GM12878 (cell line): ENCODE data around the gene SLC6A17. TPM values are rescaled to one million over a fixed set of nuclear protein-coding genes. Genes with fewer than 3 reads are reported as not detected.
A peak's percentile ranks its signal among the peaks of the same experiment; 100 is the strongest.

Source experiments
- ATAC-seq: fragments of 200-7000 bp; cut with Tn5 transposase; 3 replicates; pipeline ENCODE4 v1.9.1; 2020; ENCODE audit warnings: mild to moderate bottlenecking, moderate library complexity
- BruUV-seq: library from RNA; stranded (reverse); fragments of 400-500 nt; replicated peaks from 2 replicates; lab custom pipeline; 2021; lab: Mats Ljungman, UMichigan
- CTCF ChIA-PET: fragments of 300-600 bp; sonication (Branson Sonifier 250); formaldehyde crosslinking; extraction: SDS; loops from one replicate; lab custom pipeline; 2021; ENCODE audit warnings: inconsistent platforms; lab: Yijun Ruan, JAX
- POLR2A ChIA-PET: fragments of 350-600 bp; formaldehyde crosslinking; extraction: SDS; loops from one replicate; lab custom pipeline; 2021; ENCODE audit warnings: inconsistent platforms; lab: Charles Lee
- RAD21 ChIA-PET: fragments of 300-600 bp; sonication (Branson Sonifier 250); formaldehyde crosslinking; loops from one replicate; lab custom pipeline; 2023; ENCODE audit warnings: antibody characterized with exemption; ENCODE audit not compliant: unreplicated experiment; lab: Charles Lee
- SMC1A ChIA-PET: fragments of 300-600 bp; sonication (Branson Sonifier 250); formaldehyde crosslinking; loops from one replicate; lab custom pipeline; 2023; ENCODE audit not compliant: unreplicated experiment, uncharacterized antibody; lab: Charles Lee
- DNase-seq: peaks from one replicate; pipeline ENCODE4 v3.0.0-alpha.2; 2011; ENCODE audit warnings: low read depth, low spot score
- FAIRE-seq: peaks from 3 replicates; lab custom pipeline; 2011; peaks lifted over from hg19 to GRCh38; lab: Jason Lieb, UNC
- H2AFZ ChIP-seq: 2 replicates; pipeline ENCODE4 v1.6.0; 2011; ENCODE audit warnings: low read depth, low read length, control low read depth; ENCODE audit not compliant: control insufficient read depth
- H3K27ac ChIP-seq: 2 replicates; pipeline ENCODE4 v1.5.1; 2011; ENCODE audit warnings: control low read depth; ENCODE audit not compliant: control insufficient read depth, insufficient read depth
- H3K27me3 ChIP-seq, 2 experiments: replicated peaks in 1 of 2; 2 replicates each; pipeline versions ENCODE4 v1.6.0 to v1.6.1; 2011; ENCODE audit warnings: low read length in 1 of 2; ENCODE audit not compliant: control insufficient read depth in 2 of 2, insufficient read depth in 2 of 2
- H3K36me3 ChIP-seq, 2 experiments: 2 replicates each; pipeline ENCODE4 v1.5.1; 2011; ENCODE audit warnings: low read length in 1 of 2; ENCODE audit not compliant: control insufficient read depth in 2 of 2, insufficient read depth in 2 of 2
- H3K4me1 ChIP-seq: 2 replicates; pipeline ENCODE4 v1.6.1; 2011; ENCODE audit warnings: mild to moderate bottlenecking, low read length, moderate library complexity, mixed read lengths; ENCODE audit not compliant: control insufficient read depth, insufficient read depth
- H3K4me2 ChIP-seq: 2 replicates; pipeline ENCODE4 v1.6.0; 2011; ENCODE audit warnings: control low read depth; ENCODE audit not compliant: control insufficient read depth, insufficient read depth
- H3K4me3 ChIP-seq: fragments of 200-600 bp; sonication (generic); 2 replicates; pipeline ENCODE4 v1.5.1; 2016
- H3K79me2 ChIP-seq: 2 replicates; pipeline ENCODE4 v1.6.0; 2011; ENCODE audit warnings: low read length; ENCODE audit not compliant: control insufficient read depth, insufficient read depth
- H3K9ac ChIP-seq: 2 replicates; pipeline ENCODE4 v1.8.0; 2011; ENCODE audit warnings: low read length, control low read depth, mixed read lengths; ENCODE audit not compliant: control insufficient read depth, insufficient read depth
- H3K9me3 ChIP-seq: replicated peaks from 3 replicates; pipeline ENCODE4 v1.5.1; 2011; ENCODE audit warnings: mild to moderate bottlenecking, low read length; ENCODE audit not compliant: control insufficient read depth, insufficient read depth
- H4K20me1 ChIP-seq: 2 replicates; pipeline ENCODE4 v1.6.0; 2011; ENCODE audit not compliant: control insufficient read depth, insufficient read depth
- BCLAF1 ChIP-seq: fragments of 450-650 bp; IDR thresholded peaks from 2 replicates; pipeline ENCODE4 v1.6.1; 2017; ENCODE audit warnings: antibody characterized with exemption, mild to moderate bottlenecking, moderate library complexity
- ETV6 ChIP-seq, 2 experiments: fragments of 450-650 bp in 1 of 2; IDR thresholded peaks in 1 of 2; conservative IDR thresholded peaks in 1 of 2; 2 replicates each; pipeline ENCODE4 v1.6.1; 2014; ENCODE audit warnings: antibody characterized with exemption in 1 of 2, borderline replicate concordance in 1 of 2, low read depth in 1 of 2, mild to moderate bottlenecking in 1 of 2, moderate library complexity in 1 of 2
- HCFC1 ChIP-seq: fragments of 150-350 bp; IDR thresholded peaks from 2 replicates; pipeline ENCODE4 v1.6.1; 2014; ENCODE audit warnings: low read length
- SIN3A ChIP-seq: IDR thresholded peaks from 2 replicates; pipeline ENCODE4 v1.6.1; 2012; ENCODE audit warnings: low read depth, low read length, improper control_type of control experiment
- TCF7 ChIP-seq: IDR thresholded peaks from 2 replicates; pipeline ENCODE4 v1.6.1; 2014; ENCODE audit warnings: antibody characterized with exemption, borderline replicate concordance
- ZZZ3 ChIP-seq: IDR thresholded peaks from 2 replicates; pipeline ENCODE4 v1.6.1; 2011; ENCODE audit warnings: low read depth; ENCODE audit not compliant: control insufficient read depth, insufficient read length
- WGBS: methylation state at CpG from one replicate; pipeline ENCODE4 v1.1.6; 2016; ENCODE audit warnings: low lambda C conversion rate; ENCODE audit not compliant: insufficient replicate concordance, insufficient coverage; ENCODE audit errors: missing lambda C conversion rate; 5-methylcytosine and 5-hydroxymethylcytosine counted together
- in situ Hi-C: fragments of 300-500 bp; cut with MboI; formaldehyde crosslinking; loops from 9 replicates; pipeline ENCODE4 v1.14.3; 2018; ENCODE audit warnings: mixed read lengths
- intact Hi-C: fragments of 100-400 bp; cut with micrococcal nuclease; formaldehyde crosslinking; loops from one replicate; pipeline ENCODE4 v1.14.2; 2022; ENCODE audit not compliant: unreplicated experiment
- polyA plus RNA-seq, 11 experiments: library from polyadenylated mRNA; depleted of rRNA in 4 of 11; unstranded in 6 of 11; stranded (reverse) in 5 of 11; fragments of >200 nt; fragmentation: Nextera tagmentation in 4 of 11; fragmentation: Illumina TruSeq in 1 of 11; extraction: Ambion mirVana in 4 of 11; extraction: Trizol in 1 of 11; gene quantifications; 1 replicate in 1 of 11; 2 replicates in 10 of 11; pipeline versions ENCODE4 v1.2.1 to v1.2.3, GENCODE V29; 2011 to 2016; ENCODE audit warnings: inconsistent platforms in 2 of 11, missing spikeins in 2 of 11, low read depth in 1 of 11
- total RNA-seq, 4 experiments: library from RNA; depleted of rRNA in 3 of 4; stranded (reverse); fragments of >200 nt in 3 of 4; fragmentation: Illumina TruSeq in 1 of 4; extraction: Trizol in 1 of 4; gene quantifications; 2 replicates each; pipeline versions ENCODE4 v1.2.1 to v1.2.3, GENCODE V29; 2013 to 2021
- TF ChIP-seq, protein P1 (sequence below): fragments of 450-650 bp; IDR thresholded peaks from 2 replicates; pipeline ENCODE4 v1.6.1; 2017; ENCODE audit warnings: mild to moderate bottlenecking, moderate library complexity
- TF ChIP-seq, protein P2 (sequence below): fragments of 450-650 bp; formaldehyde crosslinking; IDR thresholded peaks from 2 replicates; pipeline ENCODE4 v1.5.0; 2022; ENCODE audit warnings: mild to moderate bottlenecking, missing genetic modification characterization
- TF ChIP-seq, protein P3 (sequence below): IDR thresholded peaks from 2 replicates; pipeline ENCODE4 v1.6.1; 2012; ENCODE audit warnings: low read depth, low read length, improper control_type of control experiment

SLC6A17 gene
- total and polyA plus RNA-seq, 10 of the 15 experiments (the other 5 are each of a cell fraction or from before 2014, with no cell fraction given) = not detected

DNA sequence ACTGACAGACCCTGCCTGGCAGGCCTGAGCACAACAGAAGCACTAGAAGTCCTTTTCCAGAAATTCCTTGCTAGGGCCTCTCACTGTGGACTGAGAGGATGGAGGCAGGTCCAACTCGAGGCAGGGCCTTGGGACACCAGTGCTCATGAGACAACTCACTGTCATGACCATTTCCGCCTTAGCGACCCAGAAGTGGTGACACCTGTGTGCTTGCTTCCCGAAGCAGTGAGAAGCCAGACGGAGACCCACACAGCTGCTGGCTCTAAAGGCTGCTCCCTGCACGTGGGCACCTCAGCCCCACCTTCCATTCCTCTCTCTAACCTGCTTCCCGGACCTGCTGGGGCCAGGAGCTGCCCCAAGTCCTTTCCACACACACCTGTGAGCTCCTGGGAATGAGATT, 92.9 kb downstream of the SLC6A17 start:
- Histone ChIP-seq H3K4me3 (no peak overlapping the region), H2AFZ (peak overlapping the region; percentile 62), H3K36me3 (no peaks in the 10 kb centered on the region), H3K27ac (no peak overlapping the region), H3K9me3 (no peaks in the 10 kb centered on the region), H4K20me1 (no peaks in the 10 kb centered on the region), H3K79me2 (no peaks in the 10 kb centered on the region), H3K4me2 (peak overlapping the region; percentile 6; the same call in 1 of the 2 replicates), H3K27me3 (no peaks in the 10 kb centered on the region; a peak in 1 of 4 replicates), H3K4me1 (peaks cover 16% of the 10 kb centered on the region; the same call in 1 of the 2 replicates), H3K9ac (no peak overlapping the region)
- ChIA-PET RAD21 (interaction anchor here (2.3 to 3.6 kb wide), 3 partner anchors 35 to 43 kb away, joined by 8 to 21 read pairs (median 10); partner anchors contain the start of gene KCNC4), POLR2A (interaction anchor here (1.1 kb wide), 1 partner anchor 35 kb away, joined by 7 read pairs; no protein-coding TSS in a partner anchor), SMC1A (interaction anchor here (0.6 to 1.8 kb wide), 6 partner anchors 9 to 681 kb away, joined by 3 to 12 read pairs (median 4); no protein-coding TSS in a partner anchor), CTCF (interaction anchor here (3.1 to 9.7 kb wide), 2 partner anchors 35 to 70 kb away, joined by 12 to 58 read pairs; no protein-coding TSS in a partner anchor)
- BruUV-seq = no TSS peak
- WGBS = 45% methylated on average over 7 of the region's 7 CpGs
- intact Hi-C loops (no loop called here), in situ Hi-C loops (no loop called here)
- no peak for FAIRE-seq
- DNase-seq = no peak
- TF ChIP-seq ETV6 (conservative IDR thresholded peaks at IDR 0.05 in 1 of 2, IDR thresholded peaks at IDR 0.05 in 1 of 2; ENCODE audit: borderline replicate concordance in 1 of 2, low read depth in 1 of 2) (no peak), ZZZ3 (no peak), BCLAF1 (no peak), SIN3A (no peak), TCF7 (no peak), HCFC1 (no peak)
- TF ChIP-seq, protein P1, sequence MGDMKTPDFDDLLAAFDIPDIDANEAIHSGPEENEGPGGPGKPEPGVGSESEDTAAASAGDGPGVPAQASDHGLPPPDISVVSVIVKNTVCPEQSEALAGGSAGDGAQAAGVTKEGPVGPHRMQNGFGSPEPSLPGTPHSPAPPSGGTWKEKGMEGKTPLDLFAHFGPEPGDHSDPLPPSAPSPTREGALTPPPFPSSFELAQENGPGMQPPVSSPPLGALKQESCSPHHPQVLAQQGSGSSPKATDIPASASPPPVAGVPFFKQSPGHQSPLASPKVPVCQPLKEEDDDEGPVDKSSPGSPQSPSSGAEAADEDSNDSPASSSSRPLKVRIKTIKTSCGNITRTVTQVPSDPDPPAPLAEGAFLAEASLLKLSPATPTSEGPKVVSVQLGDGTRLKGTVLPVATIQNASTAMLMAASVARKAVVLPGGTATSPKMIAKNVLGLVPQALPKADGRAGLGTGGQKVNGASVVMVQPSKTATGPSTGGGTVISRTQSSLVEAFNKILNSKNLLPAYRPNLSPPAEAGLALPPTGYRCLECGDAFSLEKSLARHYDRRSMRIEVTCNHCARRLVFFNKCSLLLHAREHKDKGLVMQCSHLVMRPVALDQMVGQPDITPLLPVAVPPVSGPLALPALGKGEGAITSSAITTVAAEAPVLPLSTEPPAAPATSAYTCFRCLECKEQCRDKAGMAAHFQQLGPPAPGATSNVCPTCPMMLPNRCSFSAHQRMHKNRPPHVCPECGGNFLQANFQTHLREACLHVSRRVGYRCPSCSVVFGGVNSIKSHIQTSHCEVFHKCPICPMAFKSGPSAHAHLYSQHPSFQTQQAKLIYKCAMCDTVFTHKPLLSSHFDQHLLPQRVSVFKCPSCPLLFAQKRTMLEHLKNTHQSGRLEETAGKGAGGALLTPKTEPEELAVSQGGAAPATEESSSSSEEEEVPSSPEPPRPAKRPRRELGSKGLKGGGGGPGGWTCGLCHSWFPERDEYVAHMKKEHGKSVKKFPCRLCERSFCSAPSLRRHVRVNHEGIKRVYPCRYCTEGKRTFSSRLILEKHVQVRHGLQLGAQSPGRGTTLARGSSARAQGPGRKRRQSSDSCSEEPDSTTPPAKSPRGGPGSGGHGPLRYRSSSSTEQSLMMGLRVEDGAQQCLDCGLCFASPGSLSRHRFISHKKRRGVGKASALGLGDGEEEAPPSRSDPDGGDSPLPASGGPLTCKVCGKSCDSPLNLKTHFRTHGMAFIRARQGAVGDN = peak; percentile 12; the same call in 1 of the 2 replicates
- TF ChIP-seq, protein P2, sequence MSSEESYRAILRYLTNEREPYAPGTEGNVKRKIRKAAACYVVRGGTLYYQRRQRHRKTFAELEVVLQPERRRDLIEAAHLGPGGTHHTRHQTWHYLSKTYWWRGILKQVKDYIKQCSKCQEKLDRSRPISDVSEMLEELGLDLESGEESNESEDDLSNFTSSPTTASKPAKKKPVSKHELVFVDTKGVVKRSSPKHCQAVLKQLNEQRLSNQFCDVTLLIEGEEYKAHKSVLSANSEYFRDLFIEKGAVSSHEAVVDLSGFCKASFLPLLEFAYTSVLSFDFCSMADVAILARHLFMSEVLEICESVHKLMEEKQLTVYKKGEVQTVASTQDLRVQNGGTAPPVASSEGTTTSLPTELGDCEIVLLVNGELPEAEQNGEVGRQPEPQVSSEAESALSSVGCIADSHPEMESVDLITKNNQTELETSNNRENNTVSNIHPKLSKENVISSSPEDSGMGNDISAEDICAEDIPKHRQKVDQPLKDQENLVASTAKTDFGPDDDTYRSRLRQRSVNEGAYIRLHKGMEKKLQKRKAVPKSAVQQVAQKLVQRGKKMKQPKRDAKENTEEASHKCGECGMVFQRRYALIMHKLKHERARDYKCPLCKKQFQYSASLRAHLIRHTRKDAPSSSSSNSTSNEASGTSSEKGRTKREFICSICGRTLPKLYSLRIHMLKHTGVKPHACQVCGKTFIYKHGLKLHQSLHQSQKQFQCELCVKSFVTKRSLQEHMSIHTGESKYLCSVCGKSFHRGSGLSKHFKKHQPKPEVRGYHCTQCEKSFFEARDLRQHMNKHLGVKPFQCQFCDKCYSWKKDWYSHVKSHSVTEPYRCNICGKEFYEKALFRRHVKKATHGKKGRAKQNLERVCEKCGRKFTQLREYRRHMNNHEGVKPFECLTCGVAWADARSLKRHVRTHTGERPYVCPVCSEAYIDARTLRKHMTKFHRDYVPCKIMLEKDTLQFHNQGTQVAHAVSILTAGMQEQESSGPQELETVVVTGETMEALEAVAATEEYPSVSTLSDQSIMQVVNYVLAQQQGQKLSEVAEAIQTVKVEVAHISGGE (CRISPR knock-in tag) = no peak
- TF ChIP-seq, protein P3, sequence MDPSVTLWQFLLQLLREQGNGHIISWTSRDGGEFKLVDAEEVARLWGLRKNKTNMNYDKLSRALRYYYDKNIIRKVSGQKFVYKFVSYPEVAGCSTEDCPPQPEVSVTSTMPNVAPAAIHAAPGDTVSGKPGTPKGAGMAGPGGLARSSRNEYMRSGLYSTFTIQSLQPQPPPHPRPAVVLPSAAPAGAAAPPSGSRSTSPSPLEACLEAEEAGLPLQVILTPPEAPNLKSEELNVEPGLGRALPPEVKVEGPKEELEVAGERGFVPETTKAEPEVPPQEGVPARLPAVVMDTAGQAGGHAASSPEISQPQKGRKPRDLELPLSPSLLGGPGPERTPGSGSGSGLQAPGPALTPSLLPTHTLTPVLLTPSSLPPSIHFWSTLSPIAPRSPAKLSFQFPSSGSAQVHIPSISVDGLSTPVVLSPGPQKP = no peak
- ATAC-seq = peak; percentile 30
